ENCODE data around the gene FBXW5.

DNA sequence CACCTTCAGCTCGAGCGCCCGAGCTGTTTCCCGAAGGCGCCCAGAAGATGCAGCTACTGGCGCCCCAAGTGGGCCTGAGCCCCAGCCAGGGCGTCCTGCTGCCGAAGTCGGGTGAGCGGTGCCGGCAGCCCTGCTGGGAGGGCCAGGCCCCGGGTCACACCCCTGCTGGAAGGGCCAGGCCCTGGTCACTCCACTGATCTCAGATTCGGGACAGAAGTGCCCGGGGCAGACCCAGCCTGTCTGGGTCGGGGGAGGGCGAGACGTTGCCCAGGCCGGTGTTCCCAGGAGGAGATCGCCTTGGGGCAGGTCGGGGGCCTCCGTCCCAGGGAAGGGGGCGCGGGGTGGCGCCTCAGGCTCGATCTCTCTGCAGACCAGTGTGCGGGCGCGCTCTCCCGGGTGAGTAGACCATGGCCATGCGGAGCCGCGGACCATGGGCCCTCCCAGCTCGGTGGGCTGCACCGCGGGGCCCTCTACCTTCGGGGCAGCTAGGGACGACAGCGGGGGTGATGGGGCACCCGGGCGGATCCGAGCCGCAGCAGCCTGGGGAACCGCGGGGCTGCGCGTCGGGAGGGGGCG, 40.6 kb upstream of the FBXW5 start:
- TF ChIP-seq POLR2A (IDR thresholded peaks at IDR 0.05; ENCODE audit: borderline replicate concordance, extremely low read depth, insufficient read depth, insufficient read length) (no peak), CTCF (IDR thresholded peaks at IDR 0.05 in 2 of 3, conservative IDR thresholded peaks at IDR 0.05 in 1 of 3; ENCODE audit: borderline replicate concordance in 1 of 3, insufficient read depth in 1 of 3, low read depth in 2 of 3, low read length in 2 of 3) (no peak), POLR2AphosphoS5 (IDR thresholded peaks at IDR 0.05; ENCODE audit: low read depth, low read length) (no peak), YY1 (IDR thresholded peaks at IDR 0.05; ENCODE audit: extremely low read depth, insufficient replicate concordance, low read depth, low read length) (no peak), EZH2 (IDR thresholded peaks at IDR 0.05) (no peak)
- TF ChIP-seq, protein P1, sequence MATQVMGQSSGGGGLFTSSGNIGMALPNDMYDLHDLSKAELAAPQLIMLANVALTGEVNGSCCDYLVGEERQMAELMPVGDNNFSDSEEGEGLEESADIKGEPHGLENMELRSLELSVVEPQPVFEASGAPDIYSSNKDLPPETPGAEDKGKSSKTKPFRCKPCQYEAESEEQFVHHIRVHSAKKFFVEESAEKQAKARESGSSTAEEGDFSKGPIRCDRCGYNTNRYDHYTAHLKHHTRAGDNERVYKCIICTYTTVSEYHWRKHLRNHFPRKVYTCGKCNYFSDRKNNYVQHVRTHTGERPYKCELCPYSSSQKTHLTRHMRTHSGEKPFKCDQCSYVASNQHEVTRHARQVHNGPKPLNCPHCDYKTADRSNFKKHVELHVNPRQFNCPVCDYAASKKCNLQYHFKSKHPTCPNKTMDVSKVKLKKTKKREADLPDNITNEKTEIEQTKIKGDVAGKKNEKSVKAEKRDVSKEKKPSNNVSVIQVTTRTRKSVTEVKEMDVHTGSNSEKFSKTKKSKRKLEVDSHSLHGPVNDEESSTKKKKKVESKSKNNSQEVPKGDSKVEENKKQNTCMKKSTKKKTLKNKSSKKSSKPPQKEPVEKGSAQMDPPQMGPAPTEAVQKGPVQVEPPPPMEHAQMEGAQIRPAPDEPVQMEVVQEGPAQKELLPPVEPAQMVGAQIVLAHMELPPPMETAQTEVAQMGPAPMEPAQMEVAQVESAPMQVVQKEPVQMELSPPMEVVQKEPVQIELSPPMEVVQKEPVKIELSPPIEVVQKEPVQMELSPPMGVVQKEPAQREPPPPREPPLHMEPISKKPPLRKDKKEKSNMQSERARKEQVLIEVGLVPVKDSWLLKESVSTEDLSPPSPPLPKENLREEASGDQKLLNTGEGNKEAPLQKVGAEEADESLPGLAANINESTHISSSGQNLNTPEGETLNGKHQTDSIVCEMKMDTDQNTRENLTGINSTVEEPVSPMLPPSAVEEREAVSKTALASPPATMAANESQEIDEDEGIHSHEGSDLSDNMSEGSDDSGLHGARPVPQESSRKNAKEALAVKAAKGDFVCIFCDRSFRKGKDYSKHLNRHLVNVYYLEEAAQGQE (IDR thresholded peaks at IDR 0.05; ENCODE audit: low read depth), result no peak
- TF ChIP-seq, protein P2, sequence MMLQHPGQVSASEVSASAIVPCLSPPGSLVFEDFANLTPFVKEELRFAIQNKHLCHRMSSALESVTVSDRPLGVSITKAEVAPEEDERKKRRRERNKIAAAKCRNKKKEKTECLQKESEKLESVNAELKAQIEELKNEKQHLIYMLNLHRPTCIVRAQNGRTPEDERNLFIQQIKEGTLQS (IDR thresholded peaks at IDR 0.05), result no peak

Data from HCT116 (cell line).